HUDEP-2 (cell line): ENCODE measurements around the gene ERC1.
"Not testable (repeated sequence)": the region's sequence is repeated elsewhere in the genome, so short reads cannot be mapped to it uniquely, and the experiment has no call there.

Source experiments
- DNase-seq, 76 experiments: peaks; one replicate each; lab custom pipeline; 2025; ENCODE audit not compliant: unreplicated experiment in 76 of 76; lab: John Stamatoyannopoulos, UW

ERC1 gene

DNA sequence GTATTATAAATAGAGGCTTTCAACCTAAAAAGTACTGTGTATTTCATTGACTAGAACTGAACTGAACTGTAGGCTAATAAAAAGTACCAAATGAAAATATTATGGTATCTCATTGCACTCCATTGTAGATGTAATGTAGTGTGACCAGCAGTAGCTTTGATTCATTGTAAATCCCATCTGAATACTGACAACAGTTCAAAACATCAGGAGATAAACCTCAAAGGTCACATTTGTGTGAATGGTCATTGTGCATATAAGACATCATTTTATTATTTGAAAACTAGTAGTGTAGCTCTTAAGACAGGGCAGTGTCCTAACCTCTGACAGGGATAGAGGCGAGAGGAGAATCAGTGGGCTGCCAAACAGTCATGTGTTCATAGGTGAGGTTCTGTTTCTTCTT, 316.8 kb downstream of the ERC1 start:
- no peak for DNase-seq

DNA sequence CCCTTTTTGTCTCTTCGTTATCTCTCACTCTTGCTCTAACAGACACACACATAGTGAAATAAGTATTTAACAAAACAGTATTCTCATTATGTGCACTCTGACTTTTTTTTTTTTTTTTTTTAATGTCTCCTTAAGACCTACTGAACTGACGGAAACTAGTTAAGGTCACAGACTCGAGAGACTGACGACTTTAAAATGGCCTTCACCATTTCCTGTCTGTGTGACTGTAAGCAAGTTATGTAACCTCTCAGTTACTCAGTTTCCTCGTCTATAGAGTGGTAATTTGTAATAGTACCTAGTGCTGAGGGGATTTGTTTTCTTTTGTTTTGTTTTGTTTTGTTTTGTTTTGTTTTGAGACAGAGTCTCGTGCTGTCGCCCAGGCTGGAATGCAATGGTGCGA, 318.6 kb downstream of the ERC1 start:
- DNase-seq: no peak

DNA sequence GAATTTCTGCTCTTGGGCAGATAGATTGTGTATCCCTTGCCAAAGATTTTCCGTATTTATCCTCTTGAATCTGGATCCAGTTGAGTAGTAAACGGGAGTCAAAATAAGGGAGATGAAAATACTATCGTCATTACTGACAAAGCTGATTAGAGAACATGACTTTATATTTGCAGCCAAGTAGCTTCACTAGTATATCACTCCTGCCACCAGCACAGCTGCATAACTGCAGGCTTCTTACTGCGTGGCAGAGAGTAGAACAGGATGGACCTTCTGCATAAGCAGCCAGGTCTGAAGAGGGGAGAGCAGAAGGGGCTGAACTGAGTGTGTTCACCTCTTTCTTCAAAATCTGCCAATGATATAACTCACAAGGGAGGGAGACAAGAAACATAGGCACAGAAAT, 319.6 kb downstream of the ERC1 start:
- DNase-seq: no peak

DNA sequence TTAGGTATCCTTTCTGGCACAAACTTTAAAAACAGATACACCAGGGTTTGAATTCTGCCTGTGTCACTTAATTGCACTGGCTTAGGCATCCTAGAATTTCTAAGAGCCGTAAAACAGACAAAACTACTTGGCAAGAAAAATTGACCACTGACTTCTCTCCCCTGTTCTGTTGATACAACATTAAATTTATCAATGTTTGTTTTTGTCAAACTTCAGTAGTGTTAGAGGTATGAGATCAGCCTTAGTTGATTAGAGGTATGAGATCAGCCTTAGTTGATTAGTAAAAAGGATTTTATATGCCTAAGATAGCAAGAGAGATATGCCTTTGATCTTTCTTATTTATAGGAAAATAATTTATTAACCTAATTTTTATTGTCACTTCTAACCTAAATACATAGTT, 320.1 kb downstream of the ERC1 start:
- DNase-seq: no peak

DNA sequence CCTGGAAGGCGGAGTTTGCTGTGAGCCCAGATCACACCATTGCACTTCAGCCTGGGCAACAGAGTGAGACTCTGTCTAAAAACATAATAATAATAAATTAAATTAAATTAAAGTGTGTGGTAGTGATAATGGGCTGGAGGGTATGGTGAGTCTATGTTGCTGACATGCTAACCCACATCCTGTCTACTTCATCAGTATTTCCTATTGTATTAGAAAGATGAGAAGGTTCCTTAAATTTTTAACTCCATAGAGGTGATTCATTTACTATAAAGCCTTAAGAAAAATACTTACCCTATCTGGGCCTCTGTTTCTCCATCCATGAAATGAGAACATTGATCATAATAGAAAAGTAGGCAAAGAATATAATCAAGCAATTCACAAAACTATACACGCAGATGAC, 322.9 kb downstream of the ERC1 start:
- no peak for DNase-seq

DNA sequence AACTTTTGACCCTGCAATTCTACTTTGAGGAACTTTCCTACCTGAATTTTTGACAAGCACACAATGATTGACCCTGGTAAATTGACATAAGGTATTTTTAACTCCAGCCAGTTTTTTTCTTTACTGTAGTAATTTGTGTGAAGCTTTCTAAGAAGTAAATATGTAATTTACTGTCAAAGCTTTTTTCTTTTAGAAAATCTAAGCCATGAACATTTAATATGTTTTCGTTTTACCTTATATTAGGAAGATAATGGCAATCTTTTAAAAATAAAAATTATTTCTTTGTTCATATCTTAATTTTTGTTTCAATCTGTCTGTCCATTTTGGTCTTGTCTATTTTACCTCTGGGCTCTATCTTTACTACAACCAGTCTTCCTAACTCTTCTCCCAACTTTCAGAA, 323.5 kb downstream of the ERC1 start:
- DNase-seq: no peak

DNA sequence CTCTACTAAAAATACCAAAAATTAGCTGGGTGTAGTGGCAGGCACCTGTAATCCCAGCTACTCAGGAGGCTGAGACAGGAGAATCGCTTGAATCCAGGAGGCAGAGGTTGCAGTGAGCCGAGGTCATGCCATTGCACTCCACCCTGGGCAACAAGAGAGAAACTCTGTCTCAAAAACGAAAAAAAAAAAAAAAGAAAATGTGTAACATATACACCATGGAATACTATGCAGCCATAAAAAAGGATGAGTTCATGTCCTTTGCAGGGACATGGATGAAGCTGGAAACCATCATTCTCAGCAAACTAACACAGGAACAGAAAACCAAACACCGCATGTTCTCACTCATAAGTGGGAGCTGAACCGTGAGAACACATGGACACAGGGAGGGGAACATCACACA, 326.0 kb downstream of the ERC1 start:
- not testable (repeated sequence) for DNase-seq

DNA sequence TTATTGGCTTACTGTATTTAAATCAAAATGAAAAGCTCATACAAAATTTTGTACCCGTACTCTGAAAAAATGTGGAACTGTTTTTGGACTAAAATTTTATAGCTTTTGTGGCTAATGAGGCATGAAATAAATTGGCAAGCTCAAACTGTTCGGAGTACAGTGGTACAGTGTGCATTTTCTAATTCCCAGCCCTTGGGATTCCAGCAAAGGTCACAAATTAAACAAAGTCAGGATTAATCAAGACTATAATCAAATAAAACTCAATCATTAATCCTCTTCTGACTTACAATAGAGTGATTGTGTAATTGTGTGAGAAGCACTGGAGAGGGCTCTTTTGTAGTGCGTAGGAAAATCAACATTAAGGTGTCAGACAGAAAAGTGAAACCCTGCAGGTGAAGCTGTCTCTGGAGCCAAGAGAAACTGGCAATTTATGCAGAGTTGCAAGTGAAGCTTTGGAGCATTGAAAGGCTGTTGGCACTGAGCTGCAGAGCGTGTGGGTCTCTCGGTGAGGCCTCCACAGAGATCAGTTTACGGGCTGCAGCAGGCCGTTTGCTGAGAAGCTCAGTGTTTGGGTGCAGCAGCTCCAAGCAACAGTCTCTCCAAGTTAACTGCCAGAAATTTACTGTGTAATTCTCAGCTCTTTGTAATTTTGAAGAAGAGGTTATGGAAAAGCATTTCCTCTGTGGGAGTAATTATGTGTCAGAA, 327.5 kb downstream of the ERC1 start:
- no peak for DNase-seq

DNA sequence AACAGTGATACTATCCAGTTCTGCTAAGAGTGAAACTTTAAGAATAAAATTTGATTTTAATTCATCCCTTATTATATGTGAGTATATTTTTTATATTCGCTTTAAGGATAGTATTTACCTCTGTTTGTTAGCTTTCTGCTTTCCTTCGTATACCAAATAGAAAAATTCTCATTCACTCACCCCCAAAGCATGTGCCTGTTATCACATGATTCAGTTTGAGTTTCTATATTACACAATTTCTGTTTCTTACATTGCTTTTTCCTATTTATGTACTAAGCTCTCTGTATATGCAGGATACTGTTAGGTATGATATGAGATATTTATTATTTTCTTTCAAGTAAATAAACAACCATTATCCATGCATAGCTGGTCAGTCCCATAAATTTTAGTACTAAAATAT, 328.2 kb downstream of the ERC1 start:
- DNase-seq: no peak

DNA sequence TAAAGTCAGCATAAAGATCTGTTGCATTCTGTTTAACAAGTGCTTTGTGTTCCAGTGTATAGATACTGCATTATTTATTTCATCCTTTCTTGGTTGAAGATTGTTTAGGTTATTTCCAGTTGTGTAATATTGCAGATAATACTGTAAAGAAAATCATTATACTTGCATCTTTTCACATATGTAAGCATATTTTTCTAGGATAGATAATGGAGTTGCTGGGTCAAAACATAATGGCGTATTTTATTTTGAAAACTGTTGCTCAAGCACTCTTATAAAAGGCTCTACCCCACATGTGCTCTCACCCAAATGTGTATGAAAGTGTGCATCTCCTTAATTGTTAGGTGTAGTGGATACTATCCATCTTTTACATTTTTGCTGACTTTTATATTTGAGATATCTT, 329.0 kb downstream of the ERC1 start:
- no peak for DNase-seq

DNA sequence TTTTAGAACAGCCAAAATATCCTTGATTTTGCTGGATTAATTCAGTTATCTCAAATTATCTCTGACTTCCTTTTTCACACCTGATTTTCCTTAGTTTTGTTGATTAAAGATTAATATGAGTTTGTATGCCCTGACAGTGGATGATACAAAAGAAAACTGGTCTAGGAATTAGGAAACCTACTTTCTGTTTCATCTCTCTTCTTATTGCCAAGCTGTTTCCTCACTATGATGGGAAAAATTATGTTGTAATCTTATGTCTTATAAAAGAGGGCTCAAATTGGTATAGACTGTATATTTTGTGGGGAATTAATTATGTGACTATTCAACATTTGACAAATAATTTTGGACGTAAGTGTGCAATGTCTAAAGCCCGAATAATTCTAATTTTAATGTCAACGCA, 331.8 kb downstream of the ERC1 start:
- DNase-seq: no peak

DNA sequence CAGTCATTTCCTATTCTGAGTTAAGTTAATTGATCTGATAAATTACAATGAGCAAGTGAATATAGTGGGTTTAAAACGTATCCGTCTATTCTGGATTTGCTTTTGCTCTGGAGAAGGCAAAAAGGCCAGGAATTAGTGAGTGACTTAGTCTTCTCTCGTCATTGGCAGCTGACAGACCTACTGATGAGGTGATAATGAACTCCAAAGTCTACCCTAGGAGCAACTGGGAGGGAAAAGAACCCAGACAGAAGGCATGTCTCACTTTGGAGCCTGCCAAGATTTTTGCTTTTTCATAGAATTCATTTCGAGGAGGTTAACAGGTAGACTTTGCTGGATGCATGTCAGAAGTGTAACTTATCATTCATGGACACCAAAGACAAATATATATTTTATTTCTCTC, 333.1 kb downstream of the ERC1 start:
- DNase-seq: no peak

DNA sequence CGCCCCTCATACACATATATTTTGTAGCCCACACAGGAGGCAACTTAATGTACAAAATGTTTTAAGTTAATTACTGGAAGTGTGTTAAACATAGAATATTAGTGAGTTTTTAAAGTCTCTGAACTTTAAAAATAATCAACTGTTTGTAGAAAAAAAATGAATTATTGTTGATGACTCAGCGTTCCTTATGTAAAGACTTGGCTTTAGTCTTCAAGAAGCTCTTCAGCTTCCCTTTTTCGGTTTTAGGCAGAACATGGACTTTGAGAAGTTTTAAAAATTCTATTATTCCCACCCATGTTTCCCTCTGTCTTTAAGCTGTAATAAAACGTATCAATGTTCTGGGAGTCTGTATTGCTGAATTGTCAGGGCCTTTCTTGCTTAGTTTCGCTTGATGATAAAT, 333.9 kb downstream of the ERC1 start:
- no peak for DNase-seq

DNA sequence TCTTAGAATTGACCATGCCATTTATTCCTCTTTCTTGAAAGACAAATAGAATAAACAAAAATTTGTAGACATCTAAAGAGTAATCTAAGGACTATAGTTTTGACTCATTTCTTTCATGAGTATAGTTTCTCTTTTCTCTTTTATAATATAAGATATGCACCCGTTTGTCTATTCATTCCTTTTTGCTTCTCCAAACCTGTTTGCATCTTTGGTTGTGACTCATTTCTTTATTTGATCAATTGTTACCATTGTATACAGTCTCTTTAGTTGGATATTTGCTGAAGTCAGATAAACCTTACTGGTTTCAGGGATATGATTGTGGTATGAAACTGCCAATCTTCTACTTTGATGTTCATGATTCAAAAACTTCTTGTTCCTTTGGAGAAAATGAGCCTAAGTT, 334.6 kb downstream of the ERC1 start:
- DNase-seq: no peak

DNA sequence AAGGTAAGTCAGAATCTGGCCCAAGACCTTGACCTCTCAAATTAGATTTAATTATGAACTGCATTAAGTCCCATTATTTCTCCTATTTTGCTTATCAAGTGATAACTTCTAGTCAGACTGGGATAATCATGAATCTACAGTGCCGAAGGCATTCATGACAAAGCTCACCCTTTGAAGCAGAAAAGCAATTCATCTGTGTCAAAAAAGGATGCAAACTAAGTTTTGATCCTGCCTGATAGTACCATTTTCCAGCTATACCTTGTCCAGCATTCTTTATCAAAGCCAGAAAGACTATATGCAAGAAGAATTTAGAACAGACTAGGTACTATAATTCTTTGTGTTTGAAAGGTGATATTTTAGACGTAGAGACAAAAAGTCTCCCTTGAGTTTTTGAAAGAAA, 335.2 kb downstream of the ERC1 start:
- no peak for DNase-seq

DNA sequence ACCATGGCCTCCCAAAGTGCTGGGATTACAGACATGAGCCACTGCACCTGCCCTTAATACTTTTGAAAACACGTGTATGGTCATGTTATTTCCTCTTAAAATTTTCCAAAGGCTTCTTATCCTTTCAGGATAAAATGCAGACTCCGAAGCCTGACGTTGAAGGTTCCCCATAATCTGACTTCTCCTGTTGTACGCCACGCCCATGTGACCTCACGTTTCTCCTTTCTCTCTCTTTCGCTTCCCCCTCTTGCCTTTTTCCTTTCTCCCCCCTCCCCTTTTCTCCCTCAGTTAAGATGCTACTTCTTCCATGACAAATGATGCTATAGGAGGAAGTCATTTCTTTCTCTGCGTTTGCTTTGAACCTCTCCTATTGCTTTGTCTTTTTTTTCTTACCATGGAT, 337.4 kb downstream of the ERC1 start:
- no peak for DNase-seq

DNA sequence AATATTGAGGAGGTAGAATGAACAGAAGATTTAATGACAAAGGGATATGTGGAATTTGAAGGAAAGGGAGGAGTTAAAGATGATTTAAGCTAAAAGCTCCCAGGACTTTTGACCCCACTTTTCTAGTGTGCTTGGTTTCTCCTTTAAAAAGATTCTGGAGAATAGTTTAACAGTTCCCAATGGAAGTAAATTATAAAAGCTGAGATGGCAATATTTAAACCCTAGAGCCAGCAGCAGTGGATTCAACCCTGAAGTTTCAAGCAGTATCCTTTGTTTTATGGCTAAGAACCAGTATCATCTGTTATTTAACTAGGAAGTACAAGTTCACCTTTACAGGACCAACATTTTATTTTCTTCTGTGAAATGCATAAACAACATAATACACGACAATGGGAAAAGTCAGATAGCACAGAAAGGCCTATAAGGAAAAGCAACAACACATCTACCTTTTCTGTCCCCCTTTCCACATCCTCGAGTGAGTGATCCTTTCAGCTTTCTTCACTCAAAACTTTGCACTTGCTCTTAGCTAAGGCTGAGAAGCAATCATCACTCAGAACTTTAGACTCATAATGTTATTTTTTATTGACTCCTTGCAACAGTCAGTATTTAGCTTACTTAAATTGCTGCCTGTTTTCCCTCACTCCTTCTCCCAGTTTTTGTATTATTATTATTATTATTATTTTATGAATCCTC, 338.9 kb downstream of the ERC1 start:
- DNase-seq: peak in 2 of 76 experiments; percentile 6 to 14

DNA sequence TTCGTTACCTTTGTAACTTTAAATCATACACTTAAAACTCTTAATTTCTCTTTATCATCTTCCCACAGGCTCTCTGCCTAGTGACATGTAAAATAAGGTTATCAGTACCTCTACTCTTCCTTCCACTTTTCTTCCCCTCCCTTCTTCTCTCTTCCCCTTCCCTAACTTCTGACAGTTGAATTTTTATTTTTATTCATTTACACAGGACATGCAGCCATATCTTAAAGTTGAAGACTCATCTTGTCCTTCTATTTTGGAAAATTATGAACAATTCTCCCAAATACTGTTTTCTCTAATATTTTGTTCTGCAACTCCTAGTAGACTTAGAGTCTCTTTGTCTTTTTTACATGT, 339.4 kb downstream of the ERC1 start:
- peak in 1 of 76 experiments; percentile 12 for DNase-seq

DNA sequence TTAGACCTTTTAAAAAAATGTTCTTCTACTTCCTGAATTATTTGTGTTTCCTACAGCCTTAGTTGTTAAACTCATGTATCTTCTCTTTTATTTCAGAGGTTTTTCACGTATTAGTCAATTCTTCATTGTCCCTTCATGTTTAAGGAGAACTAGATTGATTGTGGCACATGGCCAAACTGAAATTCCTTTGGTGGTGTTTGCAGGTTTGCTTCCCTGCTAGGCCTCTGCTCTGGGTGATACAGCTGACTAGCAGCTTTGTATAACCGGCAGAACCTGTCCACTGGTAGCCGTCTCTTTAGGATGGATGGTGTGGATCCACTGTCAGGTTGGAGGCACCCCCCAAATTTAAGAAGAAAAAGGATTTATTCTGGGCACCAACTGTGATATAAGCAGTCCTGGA, 341.3 kb downstream of the ERC1 start:
- DNase-seq: no peak

DNA sequence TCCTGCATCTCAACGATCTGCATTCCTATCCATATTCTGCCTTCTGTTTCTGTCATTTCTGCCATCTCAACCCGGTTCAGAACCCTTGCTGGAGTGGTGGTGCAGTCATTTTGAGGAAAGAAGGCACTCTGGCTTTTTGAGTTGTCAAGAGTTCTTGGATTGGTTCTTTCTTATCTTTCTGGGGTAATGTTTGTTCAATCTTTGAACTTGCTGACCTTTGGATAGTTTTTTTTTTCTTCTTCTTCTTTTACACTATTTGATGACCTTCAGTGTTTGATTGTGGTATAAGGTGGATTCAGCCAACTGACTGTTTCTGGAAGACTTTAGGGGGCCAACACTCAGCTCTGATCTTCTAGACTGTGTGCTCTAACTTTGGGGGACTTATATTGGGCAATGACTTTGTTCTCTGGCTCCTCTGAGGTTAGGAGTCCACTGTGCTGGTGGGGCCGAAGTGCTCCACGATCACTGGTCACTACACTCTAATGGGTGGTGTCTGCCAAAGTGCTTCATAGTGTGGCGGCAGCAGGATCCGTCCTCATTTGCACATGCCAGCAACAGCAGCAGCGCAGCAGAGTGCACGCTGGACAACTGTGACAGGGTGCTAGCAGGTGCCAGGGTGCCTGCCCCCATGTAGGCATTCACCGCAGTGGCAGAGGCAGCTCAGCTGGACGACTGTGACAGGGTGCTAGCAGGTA, 347.6 kb downstream of the ERC1 start:
- no peak for DNase-seq

DNA sequence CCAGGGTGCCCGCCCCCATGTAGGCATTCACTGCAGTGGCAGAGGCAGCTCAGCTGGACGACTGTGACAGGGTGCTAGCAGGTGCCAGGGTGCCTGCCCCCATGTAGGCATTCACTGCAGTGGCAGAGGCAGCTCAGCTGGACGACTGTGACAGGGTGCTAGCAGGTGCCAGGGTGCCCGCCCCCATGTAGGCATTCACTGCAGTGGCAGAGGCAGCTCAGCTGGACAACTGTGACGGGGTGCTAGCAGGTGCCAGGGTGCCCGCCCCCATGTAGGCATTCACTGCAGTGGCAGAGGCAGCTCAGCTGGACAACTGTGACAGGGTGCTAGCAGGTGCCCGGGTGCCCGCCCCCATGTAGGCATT, 348.1 kb downstream of the ERC1 start:
- not testable (repeated sequence) for DNase-seq

DNA sequence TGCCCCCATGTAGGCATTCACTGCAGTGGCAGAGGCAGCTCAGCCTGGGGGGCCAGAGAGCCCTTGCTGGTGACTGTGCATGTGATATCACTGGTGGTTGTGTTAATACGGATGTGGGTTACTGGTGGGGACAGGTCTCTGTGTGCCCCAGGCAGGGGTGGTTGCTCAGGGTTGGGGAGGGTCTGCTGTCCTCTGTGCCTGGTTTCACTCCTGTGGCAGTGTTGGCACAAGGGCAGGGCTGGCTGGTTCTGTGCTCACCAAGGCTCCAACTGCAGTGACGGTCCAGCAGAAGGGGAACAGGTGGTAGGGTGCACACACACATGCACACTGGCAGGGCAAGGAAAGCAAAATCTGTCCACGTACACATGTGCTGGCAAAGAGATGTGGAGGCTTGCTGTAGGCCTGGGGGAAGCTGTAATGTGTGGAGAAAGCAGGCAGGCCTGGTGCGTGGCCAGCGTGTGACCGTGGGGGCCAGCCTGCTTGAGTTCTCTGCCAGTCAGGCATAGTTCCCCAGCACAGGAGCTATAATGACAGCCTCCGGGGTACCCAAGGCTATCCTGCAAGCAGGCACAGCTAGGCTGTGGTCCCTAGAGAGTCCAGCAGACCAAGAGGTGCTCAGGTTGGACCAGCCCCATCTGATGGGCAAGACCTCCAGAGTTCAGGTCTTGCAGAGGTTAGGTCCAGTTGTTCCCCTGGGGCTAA, 348.7 kb downstream of the ERC1 start:
- no peak for DNase-seq
